H54 (cell line): ENCODE measurements around the gene EHD3.

Experiments used
- DNase-seq: peaks from one replicate; pipeline ENCODE4 v3.0.0; 2011; ENCODE audit warnings: low spot score, mixed read lengths; ENCODE audit not compliant: insufficient read length
- FAIRE-seq: peaks from 3 replicates; lab custom pipeline; 2011; peaks lifted over from hg19 to GRCh38; lab: Jason Lieb, UNC
- POLR2A ChIP-seq: IDR thresholded peaks from 2 replicates; pipeline ENCODE4 v1.6.1; 2011; ENCODE audit warnings: low read depth, mild to moderate bottlenecking, low read length

Gene EHD3

DNA sequence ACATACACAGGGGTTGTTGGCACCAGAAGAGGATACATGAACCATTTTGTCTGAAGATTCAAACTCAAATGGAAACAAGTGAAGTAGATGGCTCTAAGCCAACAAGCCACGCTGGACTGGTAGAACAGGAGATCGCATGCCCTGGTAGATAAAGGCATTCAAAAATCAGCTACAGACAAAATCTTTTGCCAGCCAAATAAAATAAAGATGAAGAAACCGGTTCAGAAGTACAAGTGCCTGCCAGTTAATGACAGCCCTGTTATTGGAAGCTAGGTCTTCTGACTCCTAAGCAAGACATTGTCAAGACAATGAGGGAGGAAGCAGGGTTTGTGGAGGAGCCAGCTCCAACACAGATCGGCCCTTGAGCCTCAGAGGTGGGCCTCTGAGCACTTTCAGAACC, 52.3 kb downstream of the EHD3 start:
- FAIRE-seq (no peak), DNase-seq (no peak)
- TF ChIP-seq POLR2A: no peak

DNA sequence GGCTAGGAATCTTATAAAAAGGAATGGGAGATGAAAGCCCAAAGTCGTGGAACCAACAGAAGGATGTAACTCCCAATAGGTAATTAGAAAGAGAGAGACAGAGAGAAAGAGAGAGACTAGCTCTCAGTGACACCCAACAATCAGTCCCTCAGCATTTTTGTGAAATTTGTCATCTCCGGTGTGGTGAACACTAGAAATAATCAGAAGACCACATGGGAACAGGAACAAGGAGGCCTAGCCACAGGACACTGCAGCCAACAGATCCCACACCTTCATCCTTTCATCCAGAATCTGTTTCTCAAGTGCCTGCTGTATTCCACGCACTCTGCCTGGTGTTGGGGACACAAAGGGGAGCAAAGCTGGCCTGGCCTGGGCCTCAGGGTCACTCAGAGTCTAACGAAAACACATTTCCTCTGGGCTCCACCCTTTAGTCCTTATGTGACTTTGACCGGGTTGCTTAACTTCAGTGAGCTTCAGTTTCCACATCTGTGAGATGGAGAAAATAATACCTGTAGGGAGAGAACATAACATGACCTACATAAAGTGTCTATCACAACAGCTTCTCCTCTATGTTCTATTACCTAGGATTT, 53.1 kb downstream of the EHD3 start:
- FAIRE-seq (no peak), DNase-seq (no peak)
- no peak for TF ChIP-seq POLR2A

DNA sequence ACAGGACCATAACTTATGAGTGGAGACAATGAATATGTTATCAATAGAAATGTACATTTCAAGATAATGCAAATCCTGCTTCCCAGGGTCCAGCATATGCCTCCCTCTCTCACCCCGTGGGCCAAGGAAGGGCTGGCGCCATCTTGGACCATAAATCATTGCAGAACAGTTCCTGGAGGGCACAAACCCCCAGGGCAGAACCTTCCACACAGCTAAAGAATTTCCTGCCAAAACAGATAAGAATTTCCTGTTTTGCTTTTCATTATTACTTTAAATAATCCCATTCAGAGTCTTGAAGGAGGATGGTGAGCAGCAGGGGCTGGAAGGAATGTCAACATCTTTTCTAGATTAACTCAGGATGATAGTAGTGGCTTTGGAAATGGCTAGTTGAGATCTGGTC, 53.7 kb downstream of the EHD3 start:
- TF ChIP-seq POLR2A: no peak
- FAIRE-seq: no peak
- DNase-seq: no peak

DNA sequence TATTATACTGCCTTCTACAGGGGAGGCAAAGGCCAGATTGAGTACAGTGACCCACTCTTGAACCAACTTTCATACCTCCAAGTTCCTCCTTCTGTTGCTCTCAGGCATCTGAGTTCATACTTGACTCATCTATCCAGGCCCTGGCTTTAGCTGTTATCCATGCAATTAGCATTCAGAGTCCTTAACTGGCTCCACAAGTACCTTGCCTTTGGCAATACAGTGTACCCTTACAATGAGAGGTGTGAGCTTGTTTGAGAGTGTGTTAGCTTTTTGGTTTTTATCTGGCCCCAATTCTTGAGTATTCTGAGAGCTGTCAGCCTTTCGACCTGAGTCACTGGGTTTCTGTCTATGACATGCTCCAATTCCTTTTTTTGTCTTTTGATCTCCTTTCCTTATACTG, 60.2 kb downstream of the EHD3 start:
- FAIRE-seq (no peak), DNase-seq (no peak)
- TF ChIP-seq POLR2A: no peak

DNA sequence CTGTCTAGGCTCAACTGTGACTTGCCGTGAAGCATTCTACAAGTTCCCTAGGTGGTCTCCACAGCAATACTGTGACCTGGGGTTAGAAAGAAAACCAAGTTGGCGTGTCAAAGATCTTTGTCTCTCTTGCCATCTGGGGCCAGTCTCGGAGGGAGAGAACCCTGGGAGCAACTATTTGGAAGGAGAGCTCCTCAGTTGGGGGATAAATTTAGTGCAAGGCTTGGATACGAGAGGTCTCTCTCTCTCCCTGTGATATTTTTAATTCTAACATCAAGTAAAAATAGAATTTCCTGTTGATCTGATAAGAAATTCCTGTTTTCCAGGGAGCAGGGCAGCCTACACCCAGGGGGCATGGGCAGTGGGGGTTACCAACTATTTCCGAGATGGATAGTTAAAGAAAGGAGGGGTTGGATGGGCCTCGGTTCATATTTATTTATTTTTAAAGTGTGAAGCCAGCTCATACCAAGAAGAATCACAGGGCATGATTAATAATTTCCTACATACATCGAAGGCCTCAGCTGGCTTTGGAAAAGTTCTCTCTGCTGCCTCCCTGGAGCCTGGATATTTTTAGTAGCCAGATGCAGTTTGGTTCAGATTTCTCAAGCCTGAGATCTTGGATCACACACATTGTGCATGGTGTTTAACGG, 62.8 kb downstream of the EHD3 start:
- no peak for TF ChIP-seq POLR2A
- no peak for DNase-seq
- no peak for FAIRE-seq

DNA sequence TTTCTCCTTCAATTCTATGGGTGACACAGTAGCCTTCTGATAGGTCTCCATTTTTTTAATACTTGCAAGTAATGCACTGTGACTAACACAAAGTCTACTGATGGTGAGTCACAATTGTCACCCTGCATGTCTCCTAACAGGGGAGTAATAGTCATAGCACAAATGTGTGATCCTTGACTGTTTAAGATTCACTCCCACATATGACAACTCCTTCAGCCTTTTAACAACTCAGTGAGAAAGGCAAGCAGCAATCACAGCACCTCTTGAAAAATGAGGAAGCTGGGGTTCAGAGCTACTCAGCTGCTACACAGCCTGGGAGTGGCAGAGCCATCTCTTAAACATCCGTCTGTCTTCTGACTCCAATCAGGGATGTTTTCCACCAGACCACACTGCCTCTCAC, 63.8 kb downstream of the EHD3 start:
- TF ChIP-seq POLR2A: no peak
- DNase-seq: peak; percentile 30
- FAIRE-seq: no peak

DNA sequence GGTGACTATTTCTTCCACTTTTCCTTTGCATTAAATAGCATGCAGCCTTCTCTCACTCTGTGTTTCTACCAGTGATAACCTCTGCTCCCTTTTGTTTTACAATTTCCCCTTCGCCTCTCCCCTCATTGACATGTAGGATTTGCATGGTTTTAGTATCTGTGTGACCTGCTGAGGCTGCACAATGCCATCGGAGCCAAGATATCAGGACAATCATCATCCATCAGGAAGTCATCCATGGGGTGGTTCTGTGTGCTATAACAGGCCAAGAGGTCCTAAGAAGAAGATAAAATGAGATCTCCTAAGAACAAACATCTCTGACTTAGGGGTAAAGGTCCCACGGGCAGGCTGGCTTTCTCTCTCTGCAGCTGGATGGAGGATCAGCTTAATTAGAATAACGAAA, 65.6 kb downstream of the EHD3 start:
- FAIRE-seq (no peak), DNase-seq (no peak)
- TF ChIP-seq POLR2A: no peak

DNA sequence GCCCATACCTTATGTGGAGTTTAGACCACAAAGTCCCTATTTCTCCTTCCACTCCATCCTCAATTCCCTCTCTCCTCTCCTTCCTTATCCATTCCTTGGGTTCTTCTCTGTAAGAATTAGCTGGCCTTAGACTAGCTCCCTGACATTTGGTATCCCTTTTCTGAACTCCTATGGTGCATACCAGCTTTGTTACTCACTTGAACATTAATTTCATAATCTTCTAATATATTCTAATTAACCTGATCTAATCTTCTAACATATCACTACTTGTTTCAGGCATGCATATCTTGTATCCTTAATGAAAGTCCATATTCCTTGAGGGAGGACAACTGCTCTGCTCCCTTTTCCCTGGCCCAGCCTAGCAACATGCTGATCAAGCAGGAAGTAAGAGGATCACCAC, 66.4 kb downstream of the EHD3 start:
- no peak for FAIRE-seq
- DNase-seq: no peak
- no peak for TF ChIP-seq POLR2A

DNA sequence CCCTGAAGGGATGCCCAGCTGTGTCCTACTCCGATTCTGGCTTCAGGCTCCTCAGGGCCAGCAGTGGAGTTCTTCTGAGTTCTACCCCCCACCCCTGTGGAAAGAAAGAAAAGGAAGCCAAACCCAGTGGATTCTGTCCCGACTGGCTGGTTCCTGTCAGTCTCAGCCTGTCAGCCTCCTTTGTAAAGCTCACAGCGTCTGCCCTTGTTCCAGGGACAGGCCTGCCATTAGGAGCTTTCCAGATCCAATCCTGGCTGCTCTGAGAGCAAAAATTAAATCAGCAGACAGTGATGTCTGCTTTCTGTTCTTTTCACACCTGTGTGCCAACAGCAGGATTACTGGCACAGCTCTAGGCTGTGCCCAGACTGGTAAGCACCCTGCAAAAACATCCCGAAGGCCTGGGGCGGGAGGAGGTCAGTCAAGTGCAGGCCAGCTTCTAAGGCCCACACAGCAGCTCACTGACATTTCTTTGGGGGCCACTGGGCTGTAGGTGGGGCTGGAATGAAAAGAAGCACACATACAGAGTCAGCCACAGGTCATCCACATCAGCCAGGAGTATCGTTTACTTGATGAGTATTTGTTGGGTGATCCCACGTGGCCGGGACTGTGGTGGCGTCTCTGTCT, 69.1 kb downstream of the EHD3 start:
- DNase-seq (no peak), FAIRE-seq (no peak)
- no peak for TF ChIP-seq POLR2A

DNA sequence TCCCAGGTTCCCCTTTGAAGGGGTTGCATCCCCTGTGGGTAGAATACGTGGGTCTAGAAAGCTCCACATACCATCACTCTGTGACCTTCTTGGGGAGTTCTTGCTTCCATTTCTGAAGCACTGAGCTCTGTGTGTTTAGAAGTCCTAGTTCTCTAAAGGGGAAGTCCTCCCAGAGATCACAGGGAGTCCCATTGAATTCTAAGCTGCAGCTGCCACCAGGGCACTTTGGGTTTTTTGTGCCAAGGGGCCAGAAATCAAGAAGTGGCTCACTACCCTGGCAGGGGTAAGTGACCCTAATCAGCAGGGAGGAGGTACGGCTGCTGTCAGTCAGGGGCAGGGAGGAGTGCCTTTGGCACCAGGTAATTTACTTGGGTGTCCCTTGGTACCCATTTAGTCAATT, 70.9 kb downstream of the EHD3 start:
- DNase-seq (no peak), FAIRE-seq (no peak)
- TF ChIP-seq POLR2A: no peak

DNA sequence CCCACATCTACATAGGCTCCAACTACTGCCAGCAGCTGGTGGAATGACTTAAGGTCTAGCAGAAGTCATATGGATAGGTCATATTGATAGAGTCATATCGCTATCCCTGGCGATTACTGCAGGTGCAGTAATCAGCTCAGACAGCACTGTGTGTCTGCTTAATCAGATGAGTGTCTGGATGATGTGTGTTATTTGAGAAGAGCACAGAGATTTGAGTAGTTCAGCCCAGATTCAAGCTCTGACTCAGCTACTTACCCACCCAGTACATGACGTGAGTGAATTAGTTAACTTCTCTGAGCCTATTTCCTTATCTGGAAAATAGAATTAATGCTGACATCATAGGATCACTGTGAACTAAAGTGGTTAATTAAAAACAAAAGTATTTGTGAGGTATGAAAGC, 78.9 kb downstream of the EHD3 start:
- TF ChIP-seq POLR2A: no peak
- DNase-seq: no peak
- FAIRE-seq: no peak

DNA sequence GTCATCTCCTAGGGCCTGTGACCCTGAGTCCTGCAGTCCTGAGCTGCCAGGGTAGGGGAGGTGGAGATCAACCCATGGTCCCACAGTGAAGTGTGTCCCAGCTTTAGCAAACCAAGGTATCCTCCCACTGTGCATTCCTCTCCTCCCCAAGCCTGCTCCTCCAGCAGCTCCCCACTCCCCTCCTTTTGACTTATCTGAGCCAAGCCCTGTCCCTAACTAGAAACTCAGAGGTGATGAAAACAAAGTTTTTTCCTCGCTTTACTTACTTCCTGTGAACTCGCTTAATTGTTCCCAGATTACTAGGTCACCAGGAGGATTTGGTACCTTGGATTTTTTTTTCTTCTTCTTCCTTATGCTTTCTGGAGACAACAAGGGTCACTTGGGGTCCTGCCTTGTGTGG, 80.8 kb downstream of the EHD3 start:
- FAIRE-seq (no peak), DNase-seq (no peak)
- TF ChIP-seq POLR2A: no peak

DNA sequence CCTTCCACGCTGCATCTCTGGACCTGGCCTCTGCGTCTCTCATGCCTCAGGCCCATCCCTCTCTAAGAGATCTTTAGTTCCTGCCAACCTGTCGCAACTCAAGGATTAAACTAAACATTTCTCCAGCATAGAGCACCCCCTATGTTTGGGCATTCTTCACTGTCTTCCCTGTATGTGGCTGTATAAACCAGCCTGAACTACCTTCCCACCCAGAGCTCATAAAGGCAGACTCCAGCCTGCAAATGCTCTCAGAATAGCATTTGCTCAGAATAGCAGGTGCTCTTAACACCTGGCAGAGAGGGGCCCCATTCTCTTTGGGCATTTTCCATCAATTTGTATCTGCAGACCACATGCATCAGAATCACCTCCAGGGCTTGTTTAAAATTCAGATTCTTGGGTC, 83.4 kb downstream of the EHD3 start:
- no peak for TF ChIP-seq POLR2A
- DNase-seq: no peak
- FAIRE-seq: no peak

DNA sequence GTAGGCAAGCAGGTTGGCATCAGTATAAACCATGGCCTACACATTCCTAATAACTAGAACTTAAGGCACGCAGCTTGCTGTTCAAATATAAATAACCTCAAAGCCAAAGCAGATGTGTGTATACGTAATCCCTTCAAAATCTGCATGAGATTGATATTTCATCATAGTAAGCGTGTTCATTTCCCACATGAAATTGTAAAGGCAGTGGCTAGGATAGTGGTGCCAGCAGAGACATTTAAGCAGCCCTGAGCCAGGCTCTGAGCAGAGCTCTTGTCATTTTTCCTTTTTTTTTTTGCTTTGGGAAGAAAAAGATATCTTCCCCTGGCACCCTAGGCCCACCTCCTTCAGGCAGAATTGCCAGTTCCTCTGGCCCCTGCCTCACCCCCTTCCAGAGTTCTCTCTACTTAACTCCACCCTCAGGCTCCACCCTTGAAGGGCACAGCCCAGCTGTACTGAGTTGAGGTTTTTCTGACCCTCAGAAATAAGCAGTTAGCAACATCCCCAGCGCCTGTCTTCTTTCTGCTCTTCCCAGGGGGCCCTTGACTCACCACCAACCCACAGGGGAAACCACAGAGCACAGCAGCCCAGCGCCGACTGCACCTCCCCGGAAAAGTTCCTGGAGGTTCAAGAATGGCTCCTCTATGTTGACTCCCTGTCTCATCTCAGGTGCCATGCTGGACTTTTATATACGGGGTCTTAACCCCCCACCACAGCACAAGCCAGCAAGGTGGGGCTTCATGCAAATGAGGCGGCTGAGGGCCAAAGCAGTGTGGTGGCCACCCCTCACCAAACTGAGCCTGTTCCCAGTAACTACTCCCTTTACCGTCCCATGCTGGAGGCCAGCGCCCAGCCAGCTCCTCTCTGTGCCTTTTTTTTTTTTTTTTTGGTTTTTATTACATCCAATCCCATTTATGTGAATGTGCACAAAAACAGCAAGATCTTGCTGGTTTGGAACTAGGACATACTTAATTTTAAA, 84.7 kb downstream of the EHD3 start:
- TF ChIP-seq POLR2A: no peak
- FAIRE-seq (peak; percentile 80), DNase-seq (peak; percentile 66)
